Spleen (tissue), 11 donors: ENCODE measurements around the gene PPP2R5C. TPM values are rescaled to one million over a fixed set of nuclear protein-coding genes. Genes with fewer than 3 reads are reported as not detected.

ENCODE experiments used
- DNase-seq: peaks from one replicate; pipeline ENCODE4 v3.0.0-alpha.2; 2020
- H3K27ac ChIP-seq, 8 donors: fragments of 200-600 bp; sonication (generic) in 7 of 8; 1 replicate in 4 of 8; 2 replicates in 4 of 8; pipeline versions ENCODE4 v1.5.0 to v1.8.0; 2016 to 2021; ENCODE audit warnings: inconsistent platforms in 4 of 8, mild to moderate bottlenecking in 4 of 8, moderate library complexity in 1 of 8
- H3K27me3 ChIP-seq, 7 donors: fragments of 200-600 bp; sonication (generic) in 6 of 7; replicated peaks in 1 of 7; 1 replicate in 4 of 7; 2 replicates in 3 of 7; pipeline versions ENCODE4 v1.5.0 to v1.8.0; 2016 to 2021; ENCODE audit warnings: inconsistent platforms in 3 of 7, mild to moderate bottlenecking in 1 of 7
- H3K36me3 ChIP-seq, 6 donors: fragments of 200-600 bp; sonication (generic) in 5 of 6; 1 replicate in 4 of 6; 2 replicates in 2 of 6; pipeline versions ENCODE4 v1.5.0 to v1.8.0; 2016 to 2021; ENCODE audit warnings: inconsistent platforms in 2 of 6
- H3K4me1 ChIP-seq, 6 donors: fragments of 200-600 bp; sonication (generic) in 5 of 6; 1 replicate in 3 of 6; 2 replicates in 3 of 6; pipeline versions ENCODE4 v1.5.0 to v1.8.0; 2016 to 2021; ENCODE audit warnings: inconsistent platforms in 3 of 6
- H3K4me3 ChIP-seq, 8 donors: fragments of 200-600 bp; sonication (generic) in 7 of 8; 1 replicate in 4 of 8; 2 replicates in 4 of 8; pipeline versions ENCODE4 v1.5.0 to v1.8.0; 2016 to 2021; ENCODE audit warnings: inconsistent platforms in 4 of 8, mild to moderate bottlenecking in 4 of 8, moderate library complexity in 2 of 8
- H3K9me3 ChIP-seq, 8 donors: fragments of 200-600 bp; sonication (generic) in 7 of 8; 1 replicate in 4 of 8; 2 replicates in 4 of 8; pipeline versions ENCODE4 v1.5.0 to v1.8.0; 2016 to 2021; ENCODE audit warnings: inconsistent platforms in 4 of 8
- CTCF ChIP-seq, 11 experiments: fragments of 200-600 bp in 7 of 11; fragments of 450-650 bp in 4 of 11; sonication (generic) in 4 of 11; IDR thresholded peaks in 8 of 11; conservative IDR thresholded peaks in 3 of 11; 1 replicate in 7 of 11; 2 replicates in 4 of 11; pipeline versions ENCODE4 v1.4.0 to v1.8.0; 2016 to 2021; ENCODE audit warnings: antibody characterized with exemption in 11 of 11, inconsistent platforms in 4 of 11, mild to moderate bottlenecking in 1 of 11
- POLR2A ChIP-seq, 3 donors: fragments of 450-650 bp; IDR thresholded peaks; one replicate each; pipeline ENCODE4 v1.5.1; 2017; ENCODE audit warnings: antibody characterized with exemption in 3 of 3, mild to moderate bottlenecking in 1 of 3
- POLR2AphosphoS5 ChIP-seq, 3 donors: sonication (generic); formaldehyde crosslinking; IDR thresholded peaks; one replicate each; pipeline ENCODE4 v1.5.1; 2017; ENCODE audit warnings: antibody characterized with exemption in 3 of 3
- WGBS, 5 donors: extraction: QIAGEN DNeasy Blood & Tissue Kit in 3 of 5; methylation state at CpG; one replicate each; pipeline versions ENCODE4 v1.1.5 to v1.1.7; 2013 to 2018; 5-methylcytosine and 5-hydroxymethylcytosine counted together
- intact Hi-C: fragments of 100-400 bp; cut with DNase I; formaldehyde crosslinking; loops from one replicate; pipeline ENCODE4 v1.15.0; 2023; ENCODE audit warnings: low total_unique reads
- polyA plus RNA-seq, 3 donors: library from polyadenylated mRNA; stranded (reverse); fragments of 200-250 nt; gene quantifications; one replicate each; pipeline ENCODE4 v1.2.1, GENCODE V29; 2013
- total RNA-seq, 7 donors: library from RNA; depleted of rRNA in 3 of 7; stranded (reverse); fragments of >200 nt in 3 of 7; fragmentation: NEBNext Ultra II Directional in 4 of 7; extraction: Animal tissue kit (Norgen Biotek cat#: 25700) in 4 of 7; gene quantifications; one replicate each; pipeline versions ENCODE4 v1.1.0 to v1.2.1, GENCODE V29; 2016 to 2021
- donor health status: healthy with polysubstance abuse.
- donor health status: DM: no; HTN: no; CAD: no; lungs with moderate emphysema.
- donor health status: DM: no; HTN: no; CAD: no.
- donor health status: Bipolar disorder and iron deficiency.
- donor health status: healthy.
- donor health status: DM: no; HTN: no; CAD: no.
- donor health status: DM: yes; HTN: yes; CAD: no.

Gene PPP2R5C
- total and polyA plus RNA-seq, 10 donors, result 80.8 to 322 (median 198) TPM

DNA sequence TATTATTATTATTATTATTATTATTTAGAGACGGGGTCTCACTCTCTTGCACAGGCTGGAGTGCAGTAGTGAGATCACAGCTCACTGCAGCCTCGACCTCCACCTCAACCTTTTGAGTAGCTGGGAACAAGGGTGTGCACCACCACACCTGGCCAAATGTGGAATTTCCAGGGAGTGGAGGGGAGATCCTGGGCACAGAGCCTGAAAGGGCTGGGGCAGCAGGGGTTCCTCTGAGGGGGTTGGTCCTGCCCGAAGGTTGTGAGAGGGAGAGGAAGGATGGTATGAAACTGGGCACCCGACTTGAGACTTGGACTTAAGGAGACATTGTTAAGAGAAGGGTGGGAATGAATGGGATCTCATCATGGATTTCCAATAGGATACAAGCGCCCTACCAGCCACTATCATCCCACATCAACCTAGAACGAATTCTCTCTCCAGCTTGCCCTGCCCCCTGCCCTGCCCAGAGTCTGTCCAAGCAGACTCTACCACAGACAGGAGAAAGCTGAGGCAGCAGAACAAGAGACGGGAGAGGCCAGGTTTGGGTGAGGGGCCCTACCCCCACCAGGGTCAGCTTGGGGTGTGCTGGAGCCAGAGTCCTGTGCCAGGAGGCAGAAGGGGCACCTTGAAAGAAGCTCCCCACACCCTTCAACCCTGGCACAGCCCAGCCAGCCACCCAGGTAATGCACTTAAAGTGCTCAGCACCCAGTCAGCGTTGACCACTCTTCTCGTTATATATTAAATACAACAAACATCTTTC lies 200.4 kb downstream of the PPP2R5C start:
- TF ChIP-seq CTCF (IDR thresholded peaks at IDR 0.05 in 8 of 11, conservative IDR thresholded peaks at IDR 0.05 in 3 of 11) (no peak), POLR2A (IDR thresholded peaks at IDR 0.05) (no peak), POLR2AphosphoS5 (IDR thresholded peaks at IDR 0.05) (no peak)
- H3K27ac ChIP-seq, result no peak overlapping the region
- peak; percentile 69 for DNase-seq
- no peaks in the 10 kb centered on the region for H3K9me3 ChIP-seq
- no peak overlapping the region for H3K4me3 ChIP-seq
- intact Hi-C loops, result loop anchor here (5.0 to 10.0 kb wide), 2 partner anchors 125 to 257 kb away; partner anchors contain the start of gene HSP90AA1
- no peaks in the 10 kb centered on the region for H3K36me3 ChIP-seq
- H3K4me1 ChIP-seq, result peaks cover 15 to 49% (median 33%) of the 10 kb centered on the region in 6 donors
- no peaks in the 10 kb centered on the region for H3K27me3 ChIP-seq
- 75 to 93% (median 89%) methylated on average over 9 of the region's 9 CpGs for WGBS, 5 donors

DNA sequence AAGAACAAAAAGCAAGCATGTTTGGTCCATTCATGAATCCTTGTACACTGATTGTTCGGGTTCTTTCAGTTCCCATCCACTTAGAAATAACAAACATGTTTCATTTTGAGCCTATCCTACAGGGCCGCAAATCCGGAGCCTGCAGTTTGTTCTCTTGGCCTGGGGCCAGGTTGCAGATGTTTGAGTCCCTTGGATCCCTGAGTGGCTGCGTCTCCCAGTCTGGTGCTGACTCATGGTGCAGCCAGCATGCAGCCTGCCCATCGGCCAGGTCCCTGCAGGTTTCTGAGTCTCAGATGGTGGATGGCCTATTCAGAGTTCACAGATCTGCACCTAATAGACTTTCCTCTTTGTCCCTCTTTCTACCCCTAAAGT lies 201.0 kb downstream of the PPP2R5C start:
- WGBS, 5 donors, result 55 to 83% (median 71%) methylated on average over 5 of the region's 5 CpGs
- H3K9me3 ChIP-seq, result no peaks in the 10 kb centered on the region
- H3K36me3 ChIP-seq, result no peaks in the 10 kb centered on the region
- no peak overlapping the region for H3K27ac ChIP-seq
- H3K4me3 ChIP-seq, result no peak overlapping the region
- H3K27me3 ChIP-seq, result no peaks in the 10 kb centered on the region
- TF ChIP-seq POLR2AphosphoS5 (IDR thresholded peaks at IDR 0.05) (no peak), CTCF (IDR thresholded peaks at IDR 0.05 in 8 of 11, conservative IDR thresholded peaks at IDR 0.05 in 3 of 11) (no peak), POLR2A (IDR thresholded peaks at IDR 0.05) (no peak)
- intact Hi-C loops, result loop anchor here (5.0 to 10.0 kb wide), 2 partner anchors 125 to 258 kb away; partner anchors contain the start of gene HSP90AA1
- DNase-seq, result peak; percentile 75
- peaks cover 17 to 54% (median 38%) of the 10 kb centered on the region in 6 donors for H3K4me1 ChIP-seq

- no peaks in the 10 kb centered on the region for H3K9me3 ChIP-seq
- TF ChIP-seq CTCF (IDR thresholded peaks at IDR 0.05 in 8 of 11, conservative IDR thresholded peaks at IDR 0.05 in 3 of 11), result no peak
- TF ChIP-seq POLR2A (IDR thresholded peaks at IDR 0.05), result no peak
- TF ChIP-seq POLR2AphosphoS5 (IDR thresholded peaks at IDR 0.05), result no peak
- H3K4me3 ChIP-seq, result no peak overlapping the region
- peaks cover 17 to 60% (median 44%) of the 10 kb centered on the region in 6 donors for H3K4me1 ChIP-seq
- no peak overlapping the region for H3K27ac ChIP-seq
- H3K27me3 ChIP-seq, result no peaks in the 10 kb centered on the region
- intact Hi-C loops, result loop anchor here (5.0 to 10.0 kb wide), 2 partner anchors 124 to 258 kb away; partner anchors contain the start of gene HSP90AA1
- no peaks in the 10 kb centered on the region for H3K36me3 ChIP-seq
- 82 to 90% (median 86%) methylated on average over 5 of the region's 5 CpGs for WGBS, 5 donors
- DNase-seq, result no peak
Measured at GRCh38 chr14:101963052-101963451, 201.5 kb downstream of the PPP2R5C start.

- WGBS, 5 donors, result 57 to 70% (median 65%) methylated on average over 19 to 20 of the region's 20 CpGs
- no peaks in the 10 kb centered on the region for H3K9me3 ChIP-seq
- DNase-seq, result no peak
- intact Hi-C loops, result loop anchor here (5.0 to 10.0 kb wide), 2 partner anchors 124 to 259 kb away; partner anchors contain the start of gene HSP90AA1
- TF ChIP-seq POLR2A (IDR thresholded peaks at IDR 0.05), result no peak
- no peak for TF ChIP-seq POLR2AphosphoS5 (IDR thresholded peaks at IDR 0.05)
- no peak for TF ChIP-seq CTCF (IDR thresholded peaks at IDR 0.05 in 8 of 11, conservative IDR thresholded peaks at IDR 0.05 in 3 of 11)
- peaks cover 0 to 5% (median 0%) of the 10 kb centered on the region in 6 donors for H3K36me3 ChIP-seq
- H3K4me1 ChIP-seq, result peaks cover 17 to 67% (median 47%) of the 10 kb centered on the region in 6 donors
- H3K4me3 ChIP-seq, result peak overlapping the region in 1 of 8 donors; percentile 99
- H3K27me3 ChIP-seq, result no peaks in the 10 kb centered on the region
- peak overlapping the region in 5 of 8 donors; percentile 17 to 96 (median 94) for H3K27ac ChIP-seq
Measured at GRCh38 chr14:101963656-101964296, 202.3 kb downstream of the PPP2R5C start.
